ENCODE measurements around the gene BRME1. TPM values are rescaled to one million over a fixed set of nuclear protein-coding genes. Genes with fewer than 3 reads are reported as not detected.

The BRME1 gene
- total RNA-seq, 1 donor from 2014 or later = 9.2 TPM

DNA sequence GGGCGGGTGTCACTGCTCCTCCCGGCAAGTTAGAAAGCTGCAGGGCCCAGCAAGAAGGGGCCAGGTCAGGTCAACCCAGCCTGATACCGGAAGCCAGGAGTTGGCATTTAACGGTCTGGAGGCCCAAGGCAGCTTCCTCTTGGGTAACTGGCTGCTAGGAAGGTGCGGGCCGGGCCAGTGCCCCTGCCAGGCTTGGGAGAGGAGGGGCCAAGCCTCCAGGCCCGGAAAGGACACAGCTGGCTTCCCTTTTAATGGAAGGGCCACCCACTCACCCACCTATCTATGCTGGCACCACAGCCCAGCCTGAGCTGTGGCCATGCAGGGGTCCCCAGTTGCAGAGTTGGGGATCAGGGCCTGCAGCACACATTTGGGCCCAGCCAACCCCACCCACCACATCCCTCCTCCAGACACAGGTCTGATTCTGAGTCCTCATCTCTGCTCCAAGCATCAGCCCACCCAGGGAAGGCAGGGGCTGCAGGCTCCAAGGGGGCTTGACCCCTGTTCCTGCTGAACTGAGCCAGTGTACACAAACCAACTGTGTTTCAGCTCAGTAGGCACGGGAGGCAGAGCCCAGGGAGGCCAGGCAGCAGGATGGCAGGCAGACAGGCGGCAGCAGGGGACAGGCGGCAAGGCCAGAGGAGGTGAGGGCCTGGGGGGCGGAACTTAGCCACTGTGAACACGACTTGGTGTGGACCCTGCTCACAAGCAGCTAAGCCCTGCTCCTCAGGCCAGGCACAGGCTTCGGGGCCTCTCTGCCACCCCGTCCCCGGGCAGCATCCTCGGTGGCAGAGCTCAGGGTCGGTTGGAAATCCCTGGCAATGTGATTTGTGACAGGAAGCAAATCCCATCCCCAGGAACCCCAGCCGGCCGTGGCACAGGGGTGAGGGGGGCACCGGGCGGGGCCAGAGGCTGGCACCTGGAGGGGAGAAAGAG lies 69.9 kb downstream of the BRME1 start:
- Mint-ChIP-seq H3K4me3 (no peak overlapping the region), H3K27ac (peak overlapping the region; percentile 72), H3K27me3 (no peaks in the 10 kb centered on the region), H3K9me3 (no peaks in the 10 kb centered on the region), H3K4me1 (ENCODE audit: unreplicated experiment) (peaks cover 12% of the 10 kb centered on the region), H3K36me3 (no peaks in the 10 kb centered on the region)
- no peak for DNase-seq (ENCODE audit: extremely low spot score, unreplicated experiment)
- no peak for TF ChIP-seq CTCF (conservative IDR thresholded peaks at IDR 0.05)

GRCh38 chr19:13834244-13835069 lies 71.5 kb downstream of the BRME1 start:
- TF ChIP-seq CTCF (conservative IDR thresholded peaks at IDR 0.05) = no peak
- Mint-ChIP-seq H3K9me3 (no peaks in the 10 kb centered on the region), H3K27ac (peak overlapping the region; percentile 98), H3K36me3 (no peaks in the 10 kb centered on the region), H3K27me3 (no peaks in the 10 kb centered on the region), H3K4me1 (ENCODE audit: unreplicated experiment) (peaks cover 6% of the 10 kb centered on the region), H3K4me3 (peak overlapping the region; percentile 88)
- DNase-seq (ENCODE audit: extremely low spot score, unreplicated experiment) = no peak

- no peaks in the 10 kb centered on the region for H3K27me3 Mint-ChIP-seq
- peak; percentile 52 for TF ChIP-seq CTCF (conservative IDR thresholded peaks at IDR 0.05)
- peak overlapping the region; percentile 88 for H3K4me3 Mint-ChIP-seq
Measured at GRCh38 chr19:13833330-13834243, 72.3 kb downstream of the BRME1 start.

More at GRCh38 chr19:13833330-13834243, 72.3 kb downstream of the BRME1 start:
- H3K36me3 Mint-ChIP-seq = no peaks in the 10 kb centered on the region
- H3K9me3 Mint-ChIP-seq = no peaks in the 10 kb centered on the region
- H3K27ac Mint-ChIP-seq = peak overlapping the region; percentile 98
- DNase-seq (ENCODE audit: extremely low spot score, unreplicated experiment) = peak; percentile 94
- peaks cover 6% of the 10 kb centered on the region for H3K4me1 Mint-ChIP-seq (ENCODE audit: unreplicated experiment)

Small RNA genes within 50 kb of the gene (microRNA-seq; reads per million reads assigned to microRNA genes)
- gene MIR181C (1,056 reads per million, percentile 83 among the genes with 10 or more reads in this experiment), gene MIR181D (366 reads per million, percentile 75 among the genes with 10 or more reads in this experiment)

Other genes with a start within 250 kb of the BRME1 start
- 24.0 and 27.7 TPM in 2 replicates for gene MRI1, start 141.6 kb downstream of the BRME1 start, total RNA-seq (ENCODE audit: low replicate concordance)
- gene C19orf53, start 131.7 kb downstream of the BRME1 start, total RNA-seq (ENCODE audit: low replicate concordance) = 89.8 and 101 TPM in 2 replicates
- 15.0 and 15.7 TPM in 2 replicates for gene ZSWIM4, start 110.7 kb downstream of the BRME1 start, total RNA-seq (ENCODE audit: low replicate concordance)
- gene NANOS3, start 29.0 kb downstream of the BRME1 start, total RNA-seq (ENCODE audit: low replicate concordance) = 0.69 and 2.8 TPM in 2 replicates
- gene CC2D1A, start 84 bp upstream of the BRME1 start, total RNA-seq (ENCODE audit: low replicate concordance) = 35.4 and 42.3 TPM in 2 replicates
- gene PODNL1, start 32.3 kb upstream of the BRME1 start, total RNA-seq (ENCODE audit: low replicate concordance) = 0.48 and 0.75 TPM in 2 replicates
- gene DCAF15, start 46.4 kb upstream of the BRME1 start, total RNA-seq (ENCODE audit: low replicate concordance) = 35.8 and 50.1 TPM in 2 replicates
- 19.3 and 21.8 TPM in 2 replicates for gene RFX1, start 100.2 kb upstream of the BRME1 start, total RNA-seq (ENCODE audit: low replicate concordance)
- not detected in 2 replicates for gene RLN3, start 122.0 kb upstream of the BRME1 start, total RNA-seq (ENCODE audit: low replicate concordance)
- gene IL27RA, start 125.6 kb upstream of the BRME1 start, total RNA-seq (ENCODE audit: low replicate concordance) = 0.95 and 2.8 TPM in 2 replicates
- gene PALM3, start 156.0 kb upstream of the BRME1 start, total RNA-seq (ENCODE audit: low replicate concordance) = 0.83 and 8.1 TPM in 2 replicates
- 3.1 and 3.6 TPM in 2 replicates for gene MISP3, start 166.7 kb upstream of the BRME1 start, total RNA-seq (ENCODE audit: low replicate concordance)
- gene C19orf67, start 179.7 kb upstream of the BRME1 start, total RNA-seq (ENCODE audit: low replicate concordance) = not detected in 2 replicates
- gene SAMD1, start 184.6 kb upstream of the BRME1 start, total RNA-seq (ENCODE audit: low replicate concordance) = 42.7 and 55.9 TPM in 2 replicates
- 55.3 and 88.1 TPM in 2 replicates for gene PRKACA, start 211.6 kb upstream of the BRME1 start, total RNA-seq (ENCODE audit: low replicate concordance)
- 14.8 and 27.4 TPM in 2 replicates for gene ASF1B, start 230.5 kb upstream of the BRME1 start, total RNA-seq (ENCODE audit: low replicate concordance)